ENCODE measurements around the gene MED13L.

DNA sequence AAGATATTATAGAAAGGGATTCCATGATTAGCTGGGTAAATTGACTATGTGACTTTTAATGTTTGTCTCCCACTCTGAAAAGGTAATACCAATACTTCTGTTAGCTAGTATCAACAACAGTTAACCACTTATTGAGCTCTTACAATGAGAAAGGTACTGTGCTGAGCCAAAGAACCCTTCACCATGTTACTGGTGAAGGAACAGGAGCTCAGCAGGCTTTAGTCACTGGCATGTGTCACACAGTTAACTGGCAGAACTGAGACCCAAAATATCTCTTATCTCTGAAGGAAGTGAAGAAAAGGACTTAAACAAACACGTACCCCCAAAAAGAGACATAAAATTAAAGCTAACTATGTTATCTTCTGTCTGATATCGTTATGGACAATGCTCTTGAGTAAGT is 170.6 kb downstream of the MED13L start:
- TF ChIP-seq, protein P1, sequence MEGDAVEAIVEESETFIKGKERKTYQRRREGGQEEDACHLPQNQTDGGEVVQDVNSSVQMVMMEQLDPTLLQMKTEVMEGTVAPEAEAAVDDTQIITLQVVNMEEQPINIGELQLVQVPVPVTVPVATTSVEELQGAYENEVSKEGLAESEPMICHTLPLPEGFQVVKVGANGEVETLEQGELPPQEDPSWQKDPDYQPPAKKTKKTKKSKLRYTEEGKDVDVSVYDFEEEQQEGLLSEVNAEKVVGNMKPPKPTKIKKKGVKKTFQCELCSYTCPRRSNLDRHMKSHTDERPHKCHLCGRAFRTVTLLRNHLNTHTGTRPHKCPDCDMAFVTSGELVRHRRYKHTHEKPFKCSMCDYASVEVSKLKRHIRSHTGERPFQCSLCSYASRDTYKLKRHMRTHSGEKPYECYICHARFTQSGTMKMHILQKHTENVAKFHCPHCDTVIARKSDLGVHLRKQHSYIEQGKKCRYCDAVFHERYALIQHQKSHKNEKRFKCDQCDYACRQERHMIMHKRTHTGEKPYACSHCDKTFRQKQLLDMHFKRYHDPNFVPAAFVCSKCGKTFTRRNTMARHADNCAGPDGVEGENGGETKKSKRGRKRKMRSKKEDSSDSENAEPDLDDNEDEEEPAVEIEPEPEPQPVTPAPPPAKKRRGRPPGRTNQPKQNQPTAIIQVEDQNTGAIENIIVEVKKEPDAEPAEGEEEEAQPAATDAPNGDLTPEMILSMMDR (IDR thresholded peaks at IDR 0.05), result no peak
- no peak for TF ChIP-seq POLR2A (IDR thresholded peaks at IDR 0.05)
